GM21423 (cell line): ENCODE data around the gene MYCBP2.

ENCODE experiments used
- ATAC-seq: cut with Tn5 transposase; IDR thresholded peaks from one replicate; pipeline ENCODE4 v1.9.1; 2021; ENCODE audit warnings: mild to moderate bottlenecking, moderate library complexity; ENCODE audit not compliant: unreplicated experiment

MYCBP2 gene

GRCh38 chr13:77124423-77124822 is 202.5 kb downstream of the MYCBP2 start:
- ATAC-seq = no peak

DNA sequence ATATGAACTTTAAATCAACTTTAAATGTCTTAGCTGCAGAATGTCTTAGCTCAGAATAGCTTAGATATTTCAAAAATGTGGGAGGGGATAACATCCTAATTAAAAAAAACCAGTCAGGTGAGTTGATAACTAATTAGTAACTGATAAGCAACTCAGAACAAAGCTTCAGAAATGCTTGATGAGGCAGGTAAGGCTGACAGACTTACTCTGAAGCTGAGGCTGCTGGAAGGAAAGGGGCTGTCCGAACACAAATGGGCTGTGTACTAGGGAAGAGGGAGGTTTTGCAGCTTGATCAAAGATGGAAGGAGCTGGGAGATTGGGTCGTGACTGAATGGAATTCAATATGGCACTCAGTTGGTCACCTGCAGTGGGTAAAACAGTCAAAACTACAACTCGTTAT is 208.8 kb downstream of the MYCBP2 start:
- ATAC-seq = no peak

DNA sequence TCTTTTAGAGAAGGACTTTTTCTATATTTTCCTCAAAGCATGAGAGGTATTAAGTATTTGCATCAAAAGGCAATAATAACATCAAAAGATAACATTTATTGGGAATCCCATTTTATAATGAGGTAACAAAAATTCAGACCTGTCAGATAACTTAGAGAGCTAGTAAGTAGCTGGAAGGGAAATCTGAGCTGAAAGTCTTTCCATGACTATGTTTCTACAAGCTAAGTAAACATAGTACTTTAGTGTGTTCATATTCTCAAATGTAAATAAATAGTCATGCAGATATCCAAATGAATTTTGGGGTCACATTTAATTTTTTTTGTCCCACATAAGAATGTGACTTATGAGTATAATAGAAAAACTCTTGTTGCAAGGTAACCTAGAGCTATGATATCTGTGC is 212.6 kb downstream of the MYCBP2 start:
- no peak for ATAC-seq

DNA sequence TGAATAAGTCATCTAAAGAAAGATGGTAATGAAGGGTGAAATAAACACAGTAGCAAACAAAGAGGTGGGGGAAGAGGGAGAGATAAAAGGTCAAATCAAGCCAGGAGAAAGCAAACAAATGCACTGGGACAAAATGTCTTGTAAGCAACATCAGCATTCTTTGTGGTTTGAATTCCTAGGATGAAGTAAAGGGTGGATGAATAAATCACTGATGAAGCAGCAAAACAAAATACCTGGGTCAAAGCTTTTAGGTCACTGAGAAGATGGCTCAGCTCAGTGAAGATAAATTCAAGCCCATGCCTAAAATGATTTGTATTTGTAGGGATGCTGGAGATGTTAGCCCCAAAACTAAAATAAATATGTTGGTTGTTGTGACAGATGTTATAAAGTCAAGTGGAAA is 213.4 kb downstream of the MYCBP2 start:
- ATAC-seq = no peak

- no peak for ATAC-seq
These were observed 221.8 kb downstream of the MYCBP2 start for GRCh38 chr13:77105051-77105450.

GRCh38 chr13:77099415-77099814 is 227.5 kb downstream of the MYCBP2 start:
- ATAC-seq = no peak

DNA sequence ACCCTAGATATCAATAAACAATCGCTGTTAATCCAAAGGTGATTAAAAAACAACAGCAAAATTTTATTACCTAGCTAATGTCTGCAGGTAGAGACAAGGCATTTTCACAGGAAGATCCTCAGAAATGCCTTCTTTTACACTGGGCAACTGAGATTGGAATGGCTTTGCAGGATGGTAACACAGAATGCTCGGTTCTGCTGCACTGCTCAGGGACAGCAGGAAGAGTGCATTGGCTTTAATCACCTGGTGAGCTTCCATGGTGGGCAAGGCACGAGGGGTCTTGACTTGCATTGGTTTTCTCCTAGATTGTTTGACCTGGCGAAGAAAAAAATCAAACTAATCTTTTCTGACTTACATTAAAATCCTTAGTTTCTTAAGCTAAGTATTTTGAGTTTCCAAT is 231.6 kb downstream of the MYCBP2 start:
- no peak for ATAC-seq

DNA sequence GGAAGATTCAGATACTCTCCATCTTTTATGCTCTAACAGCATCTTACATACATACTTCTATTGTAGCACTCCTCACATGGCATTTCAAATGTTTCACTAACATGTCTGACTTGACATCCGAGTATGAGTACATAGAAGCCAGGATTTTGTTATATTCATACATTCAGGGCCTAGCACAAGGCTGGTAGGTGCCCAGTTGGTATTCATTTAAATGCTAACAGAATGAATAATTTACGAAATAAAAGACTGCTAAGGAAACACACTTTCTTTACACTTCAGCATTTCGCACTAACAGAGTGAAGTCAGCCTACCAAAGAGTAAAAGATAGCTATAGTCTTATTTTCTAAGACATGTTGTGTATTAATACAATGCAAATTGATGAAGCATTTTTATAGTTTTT is 232.1 kb downstream of the MYCBP2 start:
- no peak for ATAC-seq

DNA sequence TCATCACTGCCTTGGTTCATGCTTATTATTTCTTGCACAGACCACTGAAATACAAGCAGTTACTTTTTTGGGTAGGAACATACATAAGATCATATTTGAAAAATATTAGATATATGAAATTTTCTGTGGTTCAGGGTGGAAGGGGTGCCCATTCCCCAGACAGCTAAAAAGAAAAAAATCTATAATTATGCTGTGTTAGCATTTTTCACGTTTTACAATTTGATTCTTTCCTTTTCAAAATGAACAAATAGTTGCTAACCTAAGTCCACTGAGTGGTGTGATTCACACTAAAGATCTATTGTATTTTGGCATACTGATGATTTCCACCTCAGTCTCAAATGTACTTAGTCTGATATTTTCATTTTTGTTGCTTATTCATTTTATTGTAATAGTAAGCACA is 233.2 kb downstream of the MYCBP2 start:
- no peak for ATAC-seq

DNA sequence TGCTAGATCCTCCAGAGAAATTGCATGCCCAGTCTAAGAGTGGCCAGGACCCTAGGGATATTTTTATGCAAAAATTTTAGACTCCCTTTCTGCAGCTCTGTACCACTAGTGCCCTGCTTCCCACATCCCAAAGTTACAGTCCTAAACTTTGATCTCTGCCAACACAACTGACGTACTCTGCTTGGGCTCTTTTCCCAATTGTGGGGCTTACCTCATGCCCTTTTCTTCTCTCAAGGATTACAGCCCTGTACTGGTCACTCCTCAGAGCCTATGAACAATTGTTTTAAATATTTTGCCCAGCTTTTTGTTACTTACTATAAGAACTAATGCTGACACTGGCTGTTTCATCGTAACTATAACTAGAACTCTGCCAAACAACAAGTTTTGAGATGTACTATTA is 242.1 kb downstream of the MYCBP2 start:
- ATAC-seq = no peak

GRCh38 chr13:77079902-77080413 is 246.9 kb downstream of the MYCBP2 start:
- no peak for ATAC-seq

DNA sequence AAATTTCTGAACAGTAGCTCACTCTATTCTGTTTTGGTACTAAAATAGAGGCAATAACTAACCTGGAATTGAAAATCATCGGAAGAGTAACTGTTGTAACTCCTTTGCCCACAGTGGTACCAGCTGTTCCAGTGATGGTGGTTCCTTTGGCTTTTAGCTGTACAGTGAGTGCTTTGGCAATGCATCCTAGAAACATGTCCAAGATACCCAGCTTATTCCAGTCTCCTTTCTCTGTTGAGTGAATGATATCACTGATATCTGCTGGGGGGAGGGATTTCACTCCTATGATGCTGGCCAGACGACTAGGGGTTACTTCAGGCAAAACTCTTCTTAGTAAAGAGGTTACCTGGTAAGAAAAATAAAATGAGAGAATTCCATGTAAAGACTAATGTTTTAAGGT is 259.4 kb downstream of the MYCBP2 start:
- ATAC-seq = no peak

- no peak for ATAC-seq
These were observed 261.3 kb downstream of the MYCBP2 start for GRCh38 chr13:77065461-77066147.

GRCh38 chr13:77062097-77062496 is 264.8 kb downstream of the MYCBP2 start:
- ATAC-seq = no peak

DNA sequence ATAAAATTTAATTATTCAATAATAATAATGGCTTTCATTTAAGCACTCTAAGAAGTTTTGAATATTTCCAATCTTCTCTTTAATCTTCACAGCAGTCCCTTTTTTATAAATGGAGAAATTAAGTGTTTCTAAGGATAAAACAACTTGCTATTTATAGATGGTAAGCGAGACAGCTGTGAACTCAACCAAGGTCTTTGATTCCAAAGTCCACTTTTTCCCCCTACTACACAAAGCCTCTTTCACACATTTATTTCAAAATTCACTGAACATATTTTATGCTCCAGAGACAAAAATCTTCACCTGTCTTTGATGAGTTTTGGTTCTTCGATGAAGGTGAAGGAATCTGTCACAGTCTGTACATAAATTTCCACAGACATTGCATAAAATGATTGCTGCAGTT is 265.5 kb downstream of the MYCBP2 start:
- ATAC-seq = no peak

GRCh38 chr13:77056886-77057285 is 270.0 kb downstream of the MYCBP2 start:
- no peak for ATAC-seq

- ATAC-seq = no peak
These were observed 270.5 kb downstream of the MYCBP2 start for GRCh38 chr13:77056382-77056781.

GRCh38 chr13:77055158-77055557 is 271.7 kb downstream of the MYCBP2 start:
- no peak for ATAC-seq

GRCh38 chr13:77053192-77053591 is 273.7 kb downstream of the MYCBP2 start:
- no peak for ATAC-seq

DNA sequence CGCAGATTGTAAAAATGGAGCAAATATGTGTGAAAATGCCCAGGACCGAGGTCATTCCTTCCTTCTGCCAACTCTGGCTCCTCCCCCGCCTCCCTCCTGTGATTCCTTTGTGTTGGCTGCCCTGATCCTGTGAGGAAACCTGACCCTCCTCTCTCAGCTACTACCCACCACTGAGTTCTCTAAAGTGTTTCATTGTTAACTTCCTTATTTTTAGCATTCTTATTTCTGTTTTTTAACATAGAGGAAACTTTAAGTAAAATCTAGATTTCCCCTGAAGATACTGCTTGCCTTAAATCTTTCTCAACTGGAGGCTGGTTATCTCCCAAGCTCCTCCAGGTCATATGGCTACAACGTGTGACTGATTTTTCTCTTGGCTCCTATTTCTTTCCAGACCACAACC is 278.2 kb downstream of the MYCBP2 start:
- ATAC-seq = no peak

DNA sequence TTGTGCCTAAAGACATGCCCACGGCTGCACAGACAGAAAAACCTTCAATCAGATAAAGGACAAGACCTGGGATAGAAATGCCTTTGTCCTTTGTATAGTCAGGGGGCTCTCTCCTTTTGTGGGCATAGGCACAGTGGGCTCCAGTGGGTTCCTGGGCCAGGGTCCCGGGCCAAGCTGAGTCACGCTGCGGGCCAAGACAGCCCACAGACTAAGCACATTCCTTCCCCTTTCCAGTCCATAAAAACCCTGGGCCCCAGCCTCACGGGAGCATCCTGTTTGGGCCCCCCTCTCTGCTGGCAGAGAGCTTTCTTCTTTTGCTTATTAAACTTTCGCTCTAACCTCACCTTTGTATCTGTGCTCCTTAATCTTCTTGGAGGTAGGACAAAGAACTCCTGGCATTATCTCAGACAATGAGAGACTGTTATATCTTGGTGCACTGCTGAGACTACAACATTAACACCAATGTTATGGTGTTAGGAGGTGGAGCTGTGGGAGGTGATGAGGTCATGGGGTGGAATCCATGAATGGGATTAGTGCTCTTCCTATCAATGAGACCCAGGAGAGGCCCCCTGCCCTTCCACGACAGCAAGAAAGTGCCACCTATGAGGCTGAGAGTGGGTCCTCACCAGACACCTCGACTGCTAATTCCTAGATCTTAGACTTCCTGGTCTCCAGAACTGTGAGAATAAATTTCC is 279.1 kb downstream of the MYCBP2 start:
- ATAC-seq = no peak

GRCh38 chr13:77042566-77043177 is 284.2 kb downstream of the MYCBP2 start:
- ATAC-seq = no peak
